HepG2 (cell line): ENCODE measurements around the gene HSPA5. TPM values are rescaled to one million over a fixed set of nuclear protein-coding genes. Genes with fewer than 3 reads are reported as not detected.
A peak's percentile ranks its signal among the peaks of the same experiment; 100 is the strongest.

Source experiments
- AHDC1 ChIP-seq: sonication (generic); formaldehyde crosslinking; IDR thresholded peaks from 2 replicates; pipeline ENCODE4 v1.5.1; 2020; ENCODE audit warnings: mild to moderate bottlenecking, missing genetic modification reagents, borderline replicate concordance
- CREB1 ChIP-seq, 2 experiments: fragments of 450-650 bp in 1 of 2; IDR thresholded peaks; 2 replicates each; pipeline ENCODE4 v1.6.1; 2016 to 2017; ENCODE audit warnings: control low read depth in 1 of 2, mild to moderate bottlenecking in 1 of 2, missing compliant biosample characterization in 1 of 2, missing genetic modification characterization in 1 of 2
- DPF2 ChIP-seq: sonication (generic); formaldehyde crosslinking; IDR thresholded peaks from 2 replicates; pipeline ENCODE4 v1.4.0; 2020; ENCODE audit warnings: mild to moderate bottlenecking, low read depth, missing genetic modification reagents, borderline replicate concordance
- ERF ChIP-seq: IDR thresholded peaks from 2 replicates; pipeline ENCODE4 v1.6.1; 2018; ENCODE audit warnings: missing biosample characterization, missing genetic modification reagents
- NCOA1 ChIP-seq: sonication (generic); formaldehyde crosslinking; IDR thresholded peaks from 2 replicates; pipeline ENCODE4 v1.9.0; 2021; ENCODE audit warnings: missing genetic modification reagents
- NKX3-1 ChIP-seq: sonication (generic); formaldehyde crosslinking; IDR thresholded peaks from 2 replicates; pipeline ENCODE4 v1.5.0; 2020; ENCODE audit warnings: missing genetic modification reagents
- PHB2 ChIP-seq: fragments of 450-650 bp; IDR thresholded peaks from 2 replicates; pipeline ENCODE4 v1.6.1; 2018; ENCODE audit not compliant: partially characterized antibody
- PPARG ChIP-seq: conservative IDR thresholded peaks from 2 replicates; pipeline ENCODE4 v1.6.1; 2016; ENCODE audit warnings: missing biosample characterization, missing genetic modification reagents
- SMARCE1 ChIP-seq: fragments of 450-650 bp; IDR thresholded peaks from 2 replicates; pipeline ENCODE4 v1.6.1; 2017; ENCODE audit warnings: borderline replicate concordance
- SSRP1 ChIP-seq: IDR thresholded peaks from 2 replicates; pipeline ENCODE4 v1.6.1; 2016; ENCODE audit warnings: control low read depth
- SYNCRIP ChIP-seq: fragments of 200-400 bp; formaldehyde crosslinking; IDR thresholded peaks from 2 replicates; pipeline ENCODE4 v1.6.1; 2018; ENCODE audit warnings: mild to moderate bottlenecking, low read depth, low read length; ENCODE audit not compliant: insufficient read depth
- TCF7L2 ChIP-seq: IDR thresholded peaks from 2 replicates; pipeline ENCODE4 v1.6.1; 2011; ENCODE audit warnings: mild to moderate bottlenecking, low read depth, low read length, moderate library complexity
- TOE1 ChIP-seq: sonication (generic); formaldehyde crosslinking; IDR thresholded peaks from 2 replicates; pipeline ENCODE4 v1.4.0; 2020; ENCODE audit warnings: mild to moderate bottlenecking, missing genetic modification reagents
- ZC3H13 ChIP-seq: sonication (generic); formaldehyde crosslinking; IDR thresholded peaks from 2 replicates; pipeline ENCODE4 v1.8.1; 2023; ENCODE audit warnings: mild to moderate bottlenecking, missing genetic modification reagents, moderate library complexity
- ZNF264 ChIP-seq: sonication (generic); formaldehyde crosslinking; IDR thresholded peaks from 2 replicates; pipeline ENCODE4 v1.4.0; 2020; ENCODE audit warnings: missing genetic modification reagents
- ZNF3 ChIP-seq: IDR thresholded peaks from 2 replicates; pipeline ENCODE4 v1.7.0; 2017; ENCODE audit warnings: inconsistent platforms
- ZNF44 ChIP-seq: sonication (generic); formaldehyde crosslinking; IDR thresholded peaks from 2 replicates; pipeline ENCODE4 v1.5.1; 2020; ENCODE audit warnings: mild to moderate bottlenecking, missing genetic modification reagents
- ZNF546 ChIP-seq: sonication (generic); formaldehyde crosslinking; conservative IDR thresholded peaks from 2 replicates; pipeline ENCODE4 v1.8.1; 2023; ENCODE audit warnings: mild to moderate bottlenecking, missing genetic modification reagents
- ZNF558 ChIP-seq: sonication (generic); formaldehyde crosslinking; IDR thresholded peaks from 2 replicates; pipeline ENCODE4 v1.9.0; 2022; ENCODE audit warnings: mild to moderate bottlenecking, missing genetic modification reagents, borderline replicate concordance
- ZNF746 ChIP-seq: sonication (generic); formaldehyde crosslinking; IDR thresholded peaks from 2 replicates; pipeline ENCODE4 v1.8.0; 2022; ENCODE audit warnings: mild to moderate bottlenecking, missing genetic modification reagents
- ZSCAN31 ChIP-seq: sonication (generic); formaldehyde crosslinking; IDR thresholded peaks from 2 replicates; pipeline ENCODE4 v1.5.0; 2020; ENCODE audit warnings: low read depth, mild to moderate bottlenecking, missing genetic modification reagents
- ZZZ3 ChIP-seq: sonication (generic); formaldehyde crosslinking; IDR thresholded peaks from 2 replicates; pipeline ENCODE4 v1.4.0; 2020; ENCODE audit warnings: missing genetic modification reagents, mild to moderate bottlenecking, borderline replicate concordance
- polyA plus RNA-seq, 8 experiments: library from polyadenylated mRNA; depleted of rRNA in 3 of 8; stranded (reverse) in 7 of 8; unstranded in 1 of 8; fragments of >200 nt; fragmentation: Illumina TruSeq in 4 of 8; extraction: Trizol in 4 of 8; gene quantifications; 2 replicates each; pipeline versions ENCODE4 v1.2.1 to v1.2.3, GENCODE V29; 2011 to 2016; ENCODE audit warnings: low read depth in 4 of 8, missing spikeins in 1 of 8, mixed read lengths in 1 of 8; ENCODE audit not compliant: insufficient read depth in 1 of 8
- total RNA-seq, 5 experiments: library from RNA; depleted of rRNA; stranded (reverse); fragments of >200 nt; fragmentation: Illumina TruSeq; extraction: Trizol; gene quantifications; 2 replicates each; pipeline ENCODE4 v1.2.3, GENCODE V29; 2016; ENCODE audit warnings: low read depth in 1 of 5
- TF ChIP-seq, protein P1 (sequence below): IDR thresholded peaks from 2 replicates; pipeline ENCODE4 v1.6.1; 2012; ENCODE audit warnings: low read depth, low read length, improper control_type of control experiment

HSPA5 gene
- total and polyA plus RNA-seq, 2 of the 13 experiments (the other 11 are each of a cell fraction or from before 2014, with no cell fraction given), result 201 to 206 TPM

DNA sequence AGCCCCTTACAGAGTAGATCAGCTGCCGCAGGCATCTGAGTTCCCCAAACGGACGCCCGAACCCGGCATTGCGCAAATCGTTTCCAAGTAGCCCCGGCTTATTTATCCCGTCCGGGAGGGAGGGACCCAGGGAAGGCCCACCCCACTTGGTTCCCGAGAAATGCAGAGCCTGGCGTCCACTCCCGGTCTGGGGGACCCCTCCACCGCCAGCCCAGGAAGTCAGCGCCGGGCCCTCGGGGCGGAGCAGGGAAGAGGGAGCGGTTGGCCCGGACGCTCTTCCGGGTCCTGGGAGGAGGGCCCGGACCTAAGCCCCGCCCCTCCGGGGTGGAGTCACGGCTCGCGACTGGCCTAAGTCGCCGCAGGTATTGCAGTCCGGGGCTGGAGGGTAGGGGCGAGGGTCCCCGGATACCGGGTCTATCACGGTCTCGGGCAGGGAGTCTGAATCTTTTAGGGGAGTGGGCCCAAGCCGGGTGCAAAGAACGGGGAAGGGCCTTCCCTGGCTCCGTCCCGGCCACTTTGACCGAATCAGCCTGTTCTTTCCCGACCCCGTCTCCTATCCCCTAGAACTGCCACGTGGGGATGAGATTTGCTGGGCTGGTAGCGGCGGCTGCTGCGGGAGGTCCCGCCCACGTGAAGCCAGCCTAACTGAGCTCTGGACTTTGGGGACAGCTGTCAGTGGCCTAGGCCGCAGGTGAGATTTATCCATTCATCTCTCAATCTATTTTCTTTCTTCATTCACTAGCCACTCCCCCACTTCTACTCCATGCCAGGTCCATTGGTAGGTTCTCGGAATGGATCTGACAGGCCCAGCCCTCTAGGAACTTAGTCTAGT is 40.7 kb downstream of the HSPA5 start, which contains the start of gene RABEPK (continued):
- TF ChIP-seq PHB2 (no peak), SSRP1 (no peak), ZNF546 (CRISPR knock-in tag) (no peak), NKX3-1 (CRISPR knock-in tag) (no peak), CREB1 (IDR thresholded peaks at IDR 0.05) (no peak), CREB1 (CRISPR knock-in tag; IDR thresholded peaks at IDR 0.05) (no peak; the same call in 1 of the 2 replicates), AHDC1 (CRISPR knock-in tag) (no peak), ZNF264 (CRISPR knock-in tag) (no peak), ZSCAN31 (CRISPR knock-in tag) (peak; percentile 67; the same call in 1 of the 2 replicates), NCOA1 (CRISPR knock-in tag) (peak; percentile 61; the same call in 1 of the 2 replicates), TOE1 (CRISPR knock-in tag) (no peak), ZZZ3 (no peak; the same call in 1 of the 2 replicates), ZNF44 (CRISPR knock-in tag) (peak; percentile 59; the same call in 1 of the 2 replicates), PPARG (CRISPR knock-in tag) (0 out of 2 replicates have a peak, but pooled peaks have one; percentile 10), ZC3H13 (CRISPR knock-in tag) (peak; percentile 60; the same call in 1 of the 2 replicates), ZNF3 (CRISPR knock-in tag) (no peak), SYNCRIP (no peak), ZNF746 (CRISPR knock-in tag) (peak; percentile 72; the same call in 1 of the 2 replicates), DPF2 (CRISPR knock-in tag) (no peak), ZNF558 (CRISPR knock-in tag) (peak; percentile 85; the same call in 1 of the 2 replicates), TCF7L2 (no peak), SMARCE1 (no peak), ERF (CRISPR knock-in tag) (peak; percentile 69; the same call in 1 of the 2 replicates)
- TF ChIP-seq, protein P1, sequence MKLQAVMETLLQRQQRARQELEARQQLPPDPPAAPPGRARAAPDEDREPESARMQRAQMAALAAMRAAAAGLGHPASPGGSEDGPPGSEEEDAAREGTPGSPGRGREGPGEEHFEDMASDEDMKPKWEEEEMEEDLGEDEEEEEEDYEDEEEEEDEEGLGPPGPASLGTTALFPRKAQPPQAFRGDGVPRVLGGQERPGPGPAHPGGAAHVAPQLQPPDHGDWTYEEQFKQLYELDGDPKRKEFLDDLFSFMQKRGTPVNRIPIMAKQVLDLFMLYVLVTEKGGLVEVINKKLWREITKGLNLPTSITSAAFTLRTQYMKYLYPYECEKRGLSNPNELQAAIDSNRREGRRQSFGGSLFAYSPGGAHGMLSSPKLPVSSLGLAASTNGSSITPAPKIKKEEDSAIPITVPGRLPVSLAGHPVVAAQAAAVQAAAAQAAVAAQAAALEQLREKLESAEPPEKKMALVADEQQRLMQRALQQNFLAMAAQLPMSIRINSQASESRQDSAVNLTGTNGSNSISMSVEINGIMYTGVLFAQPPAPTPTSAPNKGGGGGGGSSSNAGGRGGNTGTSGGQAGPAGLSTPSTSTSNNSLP, result no peak
